WTC11 (cell line): ENCODE results near the gene LDAF1. TPM values are rescaled to one million over a fixed set of nuclear protein-coding genes. Genes with fewer than 3 reads are reported as not detected.
A peak's percentile ranks its signal among the peaks of the same experiment; 100 is the strongest.

Experiments used
- ATAC-seq: fragments of 200-7000 bp; cut with Tn5 transposase; 2 replicates; pipeline ENCODE4 v1.10.0; 2021; ENCODE audit warnings: mild to moderate bottlenecking, moderate library complexity
- CTCF ChIA-PET: fragments of 300-600 bp; sonication (Branson Sonifier 250); formaldehyde crosslinking; loops from one replicate; lab custom pipeline; 2021; ENCODE audit warnings: antibody characterized with exemption; lab: Charles Lee
- POLR2A ChIA-PET: fragments of 350-600 bp; sonication (Branson Sonifier 250); formaldehyde crosslinking; loops from one replicate; lab custom pipeline; 2021; ENCODE audit warnings: antibody characterized with exemption; lab: Charles Lee
- DNase-seq: peaks from one replicate; pipeline ENCODE4 v3.0.0; 2021; ENCODE audit warnings: low spot score
- H3K27ac Mint-ChIP-seq: 2 replicates; pipeline ENCODE4 v1.8.0; 2021; ENCODE audit warnings: mixed read lengths
- H3K27me3 Mint-ChIP-seq: 2 replicates; pipeline ENCODE4 v1.8.0; 2021; ENCODE audit warnings: low read depth, mild to moderate bottlenecking, moderate library complexity, mixed read lengths
- H3K36me3 Mint-ChIP-seq: 2 replicates; pipeline ENCODE4 v1.8.0; 2021; ENCODE audit warnings: mixed read lengths
- H3K4me1 Mint-ChIP-seq: 2 replicates; pipeline ENCODE4 v1.8.0; 2022; ENCODE audit warnings: mixed read lengths
- H3K4me3 Mint-ChIP-seq: 2 replicates; pipeline ENCODE4 v1.8.0; 2021; ENCODE audit warnings: mild to moderate bottlenecking, moderate library complexity, mixed read lengths
- H3K9me3 Mint-ChIP-seq: 2 replicates; pipeline ENCODE4 v1.8.0; 2021; ENCODE audit warnings: mixed read lengths
- AFF4 ChIP-seq: sonication (generic); formaldehyde crosslinking; IDR thresholded peaks from 2 replicates; pipeline ENCODE4 v1.8.1; 2023; ENCODE audit warnings: mild to moderate bottlenecking, missing genetic modification reagents, borderline replicate concordance
- ATF6 ChIP-seq: sonication (generic); formaldehyde crosslinking; IDR thresholded peaks from 2 replicates; pipeline ENCODE4 v1.8.1; 2023; ENCODE audit warnings: mild to moderate bottlenecking, missing genetic modification reagents
- CTCF ChIP-seq: fragments of 200-600 bp; IDR thresholded peaks from 2 replicates; pipeline ENCODE4 v1.8.0; 2022; ENCODE audit warnings: antibody characterized with exemption
- E2F5 ChIP-seq: sonication (generic); formaldehyde crosslinking; IDR thresholded peaks from 2 replicates; pipeline ENCODE4 v1.8.1; 2022; ENCODE audit warnings: mild to moderate bottlenecking, moderate library complexity, missing genetic modification reagents
- ESRRA ChIP-seq: sonication (generic); formaldehyde crosslinking; IDR thresholded peaks from 2 replicates; pipeline ENCODE4 v1.8.1; 2022; ENCODE audit warnings: mild to moderate bottlenecking, missing genetic modification reagents, borderline replicate concordance
- FOXJ3 ChIP-seq: sonication (generic); formaldehyde crosslinking; IDR thresholded peaks from 2 replicates; pipeline ENCODE4 v1.9.0; 2021; ENCODE audit warnings: missing genetic modification reagents, mild to moderate bottlenecking, borderline replicate concordance
- FOXK1 ChIP-seq: sonication (generic); formaldehyde crosslinking; IDR thresholded peaks from 2 replicates; pipeline ENCODE4 v1.8.0; 2022; ENCODE audit warnings: mild to moderate bottlenecking, moderate library complexity, missing genetic modification reagents
- GABPB1 ChIP-seq: sonication (generic); formaldehyde crosslinking; IDR thresholded peaks from 2 replicates; pipeline ENCODE4 v1.8.1; 2023; ENCODE audit warnings: mild to moderate bottlenecking, missing genetic modification reagents
- GRHL2 ChIP-seq: fragments of 250-450 bp; sonication (Bioruptor Pico); IDR thresholded peaks from 2 replicates; pipeline ENCODE4 v1.8.0; 2022; ENCODE audit warnings: mild to moderate bottlenecking, moderate library complexity; ENCODE audit not compliant: insufficient replicate concordance, severe bottlenecking
- MLX ChIP-seq: sonication (generic); formaldehyde crosslinking; IDR thresholded peaks from 2 replicates; pipeline ENCODE4 v1.8.1; 2023; ENCODE audit warnings: mild to moderate bottlenecking, missing genetic modification reagents, moderate library complexity
- PRRX2 ChIP-seq: fragments of 250-450 bp; sonication (Bioruptor Pico); IDR thresholded peaks from 2 replicates; pipeline ENCODE4 v1.8.0; 2021; ENCODE audit warnings: mild to moderate bottlenecking
- TP53 ChIP-seq: sonication (generic); formaldehyde crosslinking; IDR thresholded peaks from 2 replicates; pipeline ENCODE4 v1.8.1; 2023; ENCODE audit warnings: mild to moderate bottlenecking, missing genetic modification reagents
- USF2 ChIP-seq: sonication (generic); formaldehyde crosslinking; IDR thresholded peaks from 2 replicates; pipeline ENCODE4 v1.8.1; 2023; ENCODE audit warnings: mild to moderate bottlenecking, missing genetic modification reagents, moderate library complexity
- ZNF138 ChIP-seq: sonication (generic); formaldehyde crosslinking; conservative IDR thresholded peaks from 2 replicates; pipeline ENCODE4 v1.8.1; 2022; ENCODE audit warnings: mild to moderate bottlenecking, moderate library complexity, missing genetic modification reagents
- ZNF232 ChIP-seq: sonication (generic); formaldehyde crosslinking; IDR thresholded peaks from 2 replicates; pipeline ENCODE4 v1.8.0; 2022; ENCODE audit warnings: mild to moderate bottlenecking, missing genetic modification reagents
- total RNA-seq: library from RNA; stranded (reverse); gene quantifications from 3 replicates; pipeline ENCODE4 v1.2.3, GENCODE V29; 2021

The LDAF1 gene
- total RNA-seq, 1 experiment from 2014 or later, result 42.8 TPM

GRCh38 chr16:21116148-21116693, 42.3 kb upstream of the LDAF1 start:
- H3K27ac Mint-ChIP-seq, result peak overlapping the region; percentile 84
- POLR2A ChIA-PET, result no interaction called here
- CTCF ChIA-PET, result interaction anchor here (1.1 to 1.2 kb wide), 2 partner anchors 14 to 33 kb away, joined by 3 to 5 read pairs; no protein-coding TSS in a partner anchor
- peak overlapping the region; percentile 56 for H3K4me3 Mint-ChIP-seq
- peak; percentile 60 for ATAC-seq
- peaks cover 20% of the 10 kb centered on the region for H3K4me1 Mint-ChIP-seq
- no peaks in the 10 kb centered on the region for H3K27me3 Mint-ChIP-seq
- peaks cover 6% of the 10 kb centered on the region for H3K9me3 Mint-ChIP-seq
- H3K36me3 Mint-ChIP-seq, result no peaks in the 10 kb centered on the region; the same call in 1 of the 2 replicates
- no peak for TF ChIP-seq ZNF232 (CRISPR knock-in tag)
- peak; percentile 37; the same call in 1 of the 2 replicates for TF ChIP-seq USF2 (CRISPR knock-in tag)
- TF ChIP-seq GRHL2, result no peak
- no peak for TF ChIP-seq FOXK1 (CRISPR knock-in tag)
- TF ChIP-seq MLX (CRISPR knock-in tag), result no peak
- TF ChIP-seq GABPB1, result 0 out of 2 replicates have a peak, but pooled peaks have one; percentile 31
- TF ChIP-seq ESRRA (CRISPR knock-in tag), result no peak
- no peak for TF ChIP-seq ATF6 (CRISPR knock-in tag)
- TF ChIP-seq, all 79 proteins: peak for 2
- DNase-seq, result no peak

GRCh38 chr16:21117567-21117966, 40.9 kb upstream of the LDAF1 start:
- H3K36me3 Mint-ChIP-seq, result no peaks in the 10 kb centered on the region; the same call in 1 of the 2 replicates
- no peak overlapping the region; the same call in 1 of the 2 replicates for H3K4me3 Mint-ChIP-seq
- peaks cover 20% of the 10 kb centered on the region for H3K4me1 Mint-ChIP-seq
- DNase-seq, result no peak
- TF ChIP-seq AFF4 (no peak), ZNF232 (CRISPR knock-in tag) (no peak), E2F5 (CRISPR knock-in tag) (no peak), CTCF (no peak), FOXJ3 (CRISPR knock-in tag) (no peak), ESRRA (CRISPR knock-in tag) (no peak), TP53 (CRISPR knock-in tag) (no peak), ZNF138 (CRISPR knock-in tag) (no peak), ATF6 (CRISPR knock-in tag) (no peak), PRRX2 (no peak)
- H3K27me3 Mint-ChIP-seq, result no peaks in the 10 kb centered on the region
- ChIA-PET POLR2A (no interaction called here), CTCF (interaction anchor here (1.1 to 1.2 kb wide), 2 partner anchors 16 to 31 kb away, joined by 3 to 5 read pairs; no protein-coding TSS in a partner anchor)
- H3K27ac Mint-ChIP-seq, result peak overlapping the region; percentile 79; the same call in 1 of the 2 replicates
- ATAC-seq, result no peak
- peaks cover 6% of the 10 kb centered on the region for H3K9me3 Mint-ChIP-seq
